GM18870 (cell line): ENCODE measurements around the gene IL6R.

ENCODE experiments used
- ATAC-seq: cut with Tn5 transposase; IDR thresholded peaks from one replicate; pipeline ENCODE4 v1.9.1; 2021; ENCODE audit warnings: moderate library complexity; ENCODE audit not compliant: unreplicated experiment

The IL6R gene

DNA sequence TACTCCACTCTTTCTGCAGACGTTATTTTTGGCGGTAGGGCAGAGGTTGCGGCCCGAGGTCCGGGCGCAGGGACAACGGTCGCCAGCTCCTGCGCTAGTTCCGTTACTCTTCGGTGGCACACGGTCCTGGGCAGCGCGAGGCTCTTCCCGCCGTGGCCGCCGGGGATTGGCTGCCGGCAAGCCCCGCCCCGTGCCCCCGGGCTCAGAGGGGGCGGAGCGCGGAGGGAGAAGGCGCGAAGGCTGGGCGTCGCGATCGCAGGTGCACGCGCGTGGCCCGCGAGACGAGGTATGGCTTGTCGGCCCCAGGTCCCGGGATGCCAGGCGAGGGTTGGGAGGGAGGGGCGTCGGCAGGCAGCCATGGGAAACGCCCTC, 97.6 kb downstream of the IL6R start:
- ATAC-seq = no peak

DNA sequence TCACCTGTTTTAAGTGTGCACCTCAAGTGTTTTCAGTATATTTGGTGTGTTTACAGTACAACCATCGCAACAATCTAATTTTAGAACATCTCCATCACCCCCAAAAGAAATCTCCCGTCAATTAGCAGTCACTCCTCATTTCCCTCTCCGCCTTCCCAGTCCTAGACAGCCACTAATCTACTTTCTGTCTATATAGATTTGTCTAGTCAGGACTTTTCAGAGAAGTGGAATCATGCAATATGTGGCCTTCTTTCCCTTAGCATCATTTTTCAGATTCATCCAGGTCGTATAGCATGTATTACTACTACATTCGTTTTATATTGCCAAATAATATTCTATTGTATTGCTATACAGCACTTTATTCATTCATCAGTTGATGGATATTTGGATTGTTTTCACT, 98.8 kb downstream of the IL6R start:
- no peak for ATAC-seq

DNA sequence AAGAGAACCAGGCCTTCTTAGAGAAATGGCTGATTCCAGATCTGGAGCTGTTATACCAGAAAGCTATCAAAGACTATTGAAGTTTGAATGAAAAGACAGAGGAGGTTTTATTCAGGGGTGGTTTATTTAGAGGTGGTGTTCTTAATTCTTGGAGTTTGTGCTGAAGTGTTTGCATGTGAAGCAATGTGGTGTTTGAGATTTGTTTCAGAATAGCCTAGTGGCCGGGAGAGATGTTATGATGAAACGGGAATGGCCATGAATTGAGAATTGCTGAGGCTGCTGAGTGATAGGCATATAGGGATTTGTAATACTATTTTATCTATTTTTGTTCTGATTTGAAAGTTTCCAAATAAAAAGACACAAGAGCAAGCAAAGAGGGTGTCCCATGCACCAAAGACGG, 107.6 kb downstream of the IL6R start:
- ATAC-seq = no peak

DNA sequence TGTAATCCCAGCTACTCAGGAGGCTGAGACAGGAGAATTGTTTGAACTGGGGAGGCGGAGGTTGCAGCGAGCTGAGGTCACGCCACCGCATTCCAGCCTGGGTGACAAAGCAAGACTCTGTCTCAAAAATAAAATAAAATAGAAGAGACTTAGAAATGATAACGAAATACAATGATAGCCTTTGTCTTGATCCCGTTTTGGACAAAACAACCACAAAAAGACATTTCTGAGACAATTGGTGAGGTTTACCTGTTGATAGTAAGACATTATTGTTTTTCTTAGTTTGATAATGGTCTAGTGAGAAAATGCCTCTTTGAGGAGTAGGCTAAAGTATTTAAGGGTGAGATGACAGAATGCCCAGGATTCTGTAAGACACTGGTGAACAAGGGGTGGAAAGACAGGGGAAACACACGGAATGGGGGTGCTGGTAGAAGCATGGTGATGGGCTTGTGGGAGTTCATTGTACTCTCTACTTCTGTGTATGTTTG, 109.0 kb downstream of the IL6R start:
- no peak for ATAC-seq

DNA sequence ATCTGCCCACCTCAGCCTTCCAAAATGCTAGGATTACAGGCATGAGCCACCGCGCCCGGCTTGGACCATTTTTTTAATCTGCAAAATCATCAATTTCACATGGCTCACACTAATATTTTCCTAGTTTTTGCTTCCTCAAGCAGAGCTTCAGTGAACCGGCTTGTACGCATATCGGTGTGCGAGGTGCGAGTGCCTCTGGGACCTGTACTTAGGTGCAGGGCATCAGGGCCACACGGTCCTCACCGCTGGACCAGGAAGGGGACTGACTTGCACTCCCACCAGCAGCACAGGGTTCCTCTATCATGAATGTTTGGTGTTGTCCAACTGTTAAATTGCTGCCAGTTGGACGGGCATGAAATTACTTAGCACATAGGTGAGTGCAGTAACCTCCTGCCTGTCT, 112.5 kb downstream of the IL6R start:
- no peak for ATAC-seq
